Memory B cell (primary cell): Measurements from ENCODE around the gene AAK1.
"Not testable (repeated sequence)": the region's sequence is repeated elsewhere in the genome, so short reads cannot be mapped to it uniquely, and the experiment has no call there.

Experiments used
- ATAC-seq: fragments of 150-1000 bp; cut with Tn5 transposase; 2 replicates; pipeline ENCODE4 v1.10.0; 2021; ENCODE audit warnings: low read depth, mild to moderate bottlenecking, moderate library complexity
- DNase-seq, 2 donors: peaks; one replicate each; pipeline ENCODE4 v3.0.0; 2022; ENCODE audit warnings: low spot score in 2 of 2
- H3K27ac Mint-ChIP-seq: one replicate; pipeline ENCODE4 v1.8.0; 2022; ENCODE audit warnings: mild to moderate bottlenecking, moderate library complexity, mixed read lengths
- H3K27me3 Mint-ChIP-seq: one replicate; pipeline ENCODE4 v1.8.0; 2022; ENCODE audit warnings: mixed read lengths
- H3K36me3 Mint-ChIP-seq: one replicate; pipeline ENCODE4 v1.8.0; 2022; ENCODE audit warnings: mild to moderate bottlenecking, mixed read lengths
- H3K4me1 Mint-ChIP-seq: one replicate; pipeline ENCODE4 v1.8.0; 2022; ENCODE audit warnings: mixed read lengths
- H3K4me3 Mint-ChIP-seq: one replicate; pipeline ENCODE4 v1.8.0; 2022; ENCODE audit warnings: mild to moderate bottlenecking, moderate library complexity, mixed read lengths
- H3K9me3 Mint-ChIP-seq: one replicate; pipeline ENCODE4 v1.8.0; 2022; ENCODE audit warnings: mixed read lengths

AAK1 gene

DNA sequence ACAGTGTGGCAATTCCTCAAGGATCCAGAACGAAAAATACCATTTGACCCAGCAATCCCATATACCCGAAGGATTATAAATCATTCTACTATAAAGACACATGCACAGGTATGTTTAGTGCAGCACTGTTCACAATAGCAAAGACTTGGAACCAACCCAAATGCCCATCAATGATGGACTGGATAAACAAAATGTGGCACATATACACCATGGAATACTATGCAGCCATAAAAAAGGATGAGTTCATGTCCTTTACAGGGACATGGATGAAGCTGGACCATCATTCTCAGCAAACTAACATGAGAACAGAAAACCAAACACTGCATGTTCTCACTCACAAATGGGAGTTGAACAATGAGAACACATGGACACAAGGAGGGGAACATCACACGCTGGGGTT, 29.6 kb upstream of the AAK1 start:
- not testable (repeated sequence) for H3K36me3 Mint-ChIP-seq, DNase-seq, H3K4me3 Mint-ChIP-seq, ATAC-seq, H3K9me3 Mint-ChIP-seq, H3K27ac Mint-ChIP-seq, H3K4me1 Mint-ChIP-seq, H3K27me3 Mint-ChIP-seq

DNA sequence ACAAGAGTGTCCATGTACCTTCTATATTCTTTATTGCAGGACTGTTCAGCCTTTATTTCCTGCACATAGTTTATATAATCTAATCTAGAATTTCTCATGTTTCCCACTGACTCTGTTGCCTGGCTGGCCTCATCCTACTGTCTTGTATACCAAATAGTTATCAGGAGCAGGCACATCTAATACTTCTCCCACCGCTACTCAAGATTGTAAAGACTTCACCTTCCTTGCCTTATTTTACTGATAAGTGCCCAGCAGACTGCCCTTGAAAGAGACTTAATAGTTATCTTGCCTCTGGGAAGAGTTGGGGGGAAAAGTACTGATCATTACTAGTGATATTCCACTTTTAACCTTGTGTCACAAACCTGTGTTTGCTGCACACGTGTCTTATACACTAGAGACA, 26.1 kb upstream of the AAK1 start:
- peaks cover 2% of the 10 kb centered on the region for H3K36me3 Mint-ChIP-seq
- peaks cover 13% of the 10 kb centered on the region for H3K27me3 Mint-ChIP-seq
- H3K27ac Mint-ChIP-seq, result no peak overlapping the region
- no peaks in the 10 kb centered on the region for H3K4me1 Mint-ChIP-seq
- H3K4me3 Mint-ChIP-seq, result no peak overlapping the region
- DNase-seq, result no peak
- peaks cover 3% of the 10 kb centered on the region for H3K9me3 Mint-ChIP-seq
- ATAC-seq, result no peak

DNA sequence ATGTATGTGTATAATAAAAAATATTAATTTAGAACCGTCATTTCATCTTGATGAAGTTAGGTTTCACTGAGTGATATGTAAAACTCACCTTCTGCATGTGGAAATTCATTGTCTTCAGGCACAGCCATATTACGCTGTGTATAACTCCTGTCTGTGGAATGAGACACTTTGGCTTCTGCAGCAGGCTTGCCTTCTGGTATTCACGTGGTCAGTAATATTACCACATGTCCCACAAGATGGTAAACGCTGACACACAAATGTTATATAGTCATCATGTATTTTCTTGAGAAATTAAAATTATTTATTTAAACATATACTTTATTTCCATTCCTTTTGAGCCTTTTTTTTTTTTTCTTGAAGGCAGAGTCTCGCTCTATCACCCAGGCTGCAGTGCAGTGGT, 25.1 kb upstream of the AAK1 start:
- Mint-ChIP-seq H3K27me3 (peaks cover 17% of the 10 kb centered on the region), H3K9me3 (peaks cover 6% of the 10 kb centered on the region), H3K36me3 (peaks cover 5% of the 10 kb centered on the region), H3K4me3 (no peak overlapping the region), H3K4me1 (no peaks in the 10 kb centered on the region), H3K27ac (no peak overlapping the region)
- no peak for DNase-seq
- no peak for ATAC-seq

DNA sequence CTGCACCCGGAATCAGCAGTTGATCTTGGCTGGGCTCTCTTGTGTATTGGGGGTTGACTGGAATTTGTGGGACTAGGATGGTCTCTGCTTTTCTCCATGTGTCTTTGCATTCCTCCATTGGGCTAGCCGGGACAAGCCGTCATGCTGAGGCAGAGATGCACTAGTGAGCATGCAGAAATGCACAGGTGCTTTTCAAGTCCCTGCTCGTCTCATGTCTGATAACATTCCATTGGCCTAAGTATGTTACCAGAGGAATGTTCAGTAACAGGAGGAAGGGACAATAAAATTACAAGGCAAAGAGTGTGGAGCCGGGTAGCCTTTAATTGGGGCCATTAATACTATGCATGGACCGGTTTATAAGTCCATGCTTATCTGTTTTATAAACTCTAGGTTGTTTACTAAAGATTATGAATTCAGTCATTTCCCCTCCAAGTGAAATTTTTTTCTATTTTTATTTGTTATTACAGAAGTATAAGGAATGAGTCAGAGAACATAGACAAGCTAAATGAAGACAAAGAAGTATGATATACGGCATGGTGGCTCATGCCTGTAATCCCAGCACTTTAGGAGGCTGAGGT, 24.4 kb upstream of the AAK1 start:
- ATAC-seq (no peak), DNase-seq (no peak)
- H3K36me3 Mint-ChIP-seq, result peaks cover 5% of the 10 kb centered on the region
- no peaks in the 10 kb centered on the region for H3K4me1 Mint-ChIP-seq
- no peak overlapping the region for H3K4me3 Mint-ChIP-seq
- H3K9me3 Mint-ChIP-seq, result peaks cover 9% of the 10 kb centered on the region
- H3K27me3 Mint-ChIP-seq, result peaks cover 20% of the 10 kb centered on the region
- no peak overlapping the region for H3K27ac Mint-ChIP-seq

DNA sequence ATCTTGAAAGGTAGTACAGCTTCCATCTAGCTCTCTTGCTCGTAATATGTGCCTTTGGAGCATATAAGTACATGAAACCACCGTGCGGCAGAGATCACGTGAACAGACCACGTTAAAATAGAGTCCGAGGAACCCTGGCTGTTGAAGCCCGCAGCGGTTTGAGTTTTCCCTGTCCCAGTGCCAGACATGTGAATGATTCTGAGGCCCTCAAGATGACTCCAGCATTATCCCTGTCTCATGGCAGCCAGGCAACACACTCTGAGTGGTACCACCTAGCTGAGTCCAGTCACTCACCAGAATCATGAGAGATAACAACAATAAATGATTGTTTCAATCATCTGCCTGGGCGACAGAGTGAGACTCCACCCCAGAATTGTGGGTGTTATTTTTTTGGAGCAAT, 21.6 kb upstream of the AAK1 start:
- peaks cover 4% of the 10 kb centered on the region for H3K36me3 Mint-ChIP-seq
- peaks cover 24% of the 10 kb centered on the region for H3K27me3 Mint-ChIP-seq
- ATAC-seq, result no peak
- no peak for DNase-seq
- no peaks in the 10 kb centered on the region for H3K4me1 Mint-ChIP-seq
- H3K4me3 Mint-ChIP-seq, result no peak overlapping the region
- peaks cover 7% of the 10 kb centered on the region for H3K9me3 Mint-ChIP-seq
- no peak overlapping the region for H3K27ac Mint-ChIP-seq

DNA sequence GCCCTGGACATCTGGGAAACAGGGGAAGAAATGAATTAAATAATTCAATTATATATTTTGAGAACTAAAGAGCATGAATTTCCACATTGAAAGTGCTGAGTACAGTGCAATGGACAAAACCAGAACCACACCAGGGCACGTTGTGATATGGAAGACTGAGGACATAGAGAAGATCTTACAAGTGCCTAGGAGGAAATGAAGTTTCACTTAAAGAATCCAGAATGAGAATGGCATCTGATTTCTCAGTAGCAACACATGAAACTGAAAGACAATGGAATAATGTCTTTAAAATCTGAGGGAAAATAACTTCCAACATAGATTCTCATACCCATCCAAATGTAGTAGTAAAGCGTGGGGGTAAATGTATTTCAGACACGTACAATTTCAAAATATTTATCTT, 20.3 kb upstream of the AAK1 start:
- peaks cover 26% of the 10 kb centered on the region for H3K27me3 Mint-ChIP-seq
- no peak overlapping the region for H3K4me3 Mint-ChIP-seq
- no peak for ATAC-seq
- H3K27ac Mint-ChIP-seq, result no peak overlapping the region
- peaks cover 7% of the 10 kb centered on the region for H3K9me3 Mint-ChIP-seq
- peaks cover 4% of the 10 kb centered on the region for H3K36me3 Mint-ChIP-seq
- no peak for DNase-seq
- H3K4me1 Mint-ChIP-seq, result no peaks in the 10 kb centered on the region

DNA sequence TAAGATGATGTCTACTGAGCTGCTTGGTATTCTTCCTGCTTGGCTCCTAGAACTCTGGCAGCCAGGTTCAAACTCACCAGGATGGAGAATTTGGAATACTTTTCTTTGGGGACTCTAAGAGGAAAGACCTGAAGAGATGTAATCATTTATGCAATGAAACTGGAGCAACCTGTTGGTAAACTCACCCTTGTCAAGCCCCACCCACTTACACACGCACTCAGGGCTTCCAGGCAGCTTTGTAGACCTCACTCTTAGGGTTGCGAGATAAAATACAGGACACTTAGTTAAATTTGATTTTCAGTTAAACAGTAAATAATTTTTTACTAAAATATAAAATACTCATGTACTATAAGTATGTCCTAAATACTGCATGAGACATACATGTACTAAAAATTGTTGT, 19.0 kb upstream of the AAK1 start:
- H3K27ac Mint-ChIP-seq, result not testable (repeated sequence)
- H3K27me3 Mint-ChIP-seq, result peaks cover 22% of the 10 kb centered on the region

DNA sequence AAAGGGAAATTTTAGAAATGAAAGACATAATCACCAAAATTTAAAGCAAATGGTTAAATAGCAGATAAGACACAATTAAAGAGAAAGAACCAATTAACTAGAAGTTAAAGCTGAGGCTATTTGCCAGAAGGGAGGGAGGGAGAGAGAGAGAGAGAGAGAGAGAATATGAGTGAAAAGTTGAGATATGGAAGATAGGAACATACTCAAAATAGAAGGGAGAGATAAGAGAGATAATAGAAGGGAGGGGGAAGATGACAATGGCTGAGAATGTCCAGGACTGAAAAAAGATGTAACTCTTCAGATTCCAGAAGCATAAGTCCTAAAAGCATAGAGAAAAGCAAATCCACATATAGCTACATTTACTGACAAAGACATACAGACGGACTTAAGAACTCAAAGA, 17.1 kb upstream of the AAK1 start:
- ATAC-seq (no peak), DNase-seq (no peak)
- peaks cover 4% of the 10 kb centered on the region for H3K36me3 Mint-ChIP-seq
- H3K27me3 Mint-ChIP-seq, result peaks cover 23% of the 10 kb centered on the region
- H3K4me1 Mint-ChIP-seq, result no peaks in the 10 kb centered on the region
- H3K9me3 Mint-ChIP-seq, result peaks cover 7% of the 10 kb centered on the region
- H3K4me3 Mint-ChIP-seq, result no peak overlapping the region
- H3K27ac Mint-ChIP-seq, result no peak overlapping the region

More for the DNA sequence above, 19.0 kb upstream of the AAK1 start:
- H3K9me3 Mint-ChIP-seq, ATAC-seq, H3K4me1 Mint-ChIP-seq, DNase-seq, H3K4me3 Mint-ChIP-seq, H3K36me3 Mint-ChIP-seq: not testable (repeated sequence)

DNA sequence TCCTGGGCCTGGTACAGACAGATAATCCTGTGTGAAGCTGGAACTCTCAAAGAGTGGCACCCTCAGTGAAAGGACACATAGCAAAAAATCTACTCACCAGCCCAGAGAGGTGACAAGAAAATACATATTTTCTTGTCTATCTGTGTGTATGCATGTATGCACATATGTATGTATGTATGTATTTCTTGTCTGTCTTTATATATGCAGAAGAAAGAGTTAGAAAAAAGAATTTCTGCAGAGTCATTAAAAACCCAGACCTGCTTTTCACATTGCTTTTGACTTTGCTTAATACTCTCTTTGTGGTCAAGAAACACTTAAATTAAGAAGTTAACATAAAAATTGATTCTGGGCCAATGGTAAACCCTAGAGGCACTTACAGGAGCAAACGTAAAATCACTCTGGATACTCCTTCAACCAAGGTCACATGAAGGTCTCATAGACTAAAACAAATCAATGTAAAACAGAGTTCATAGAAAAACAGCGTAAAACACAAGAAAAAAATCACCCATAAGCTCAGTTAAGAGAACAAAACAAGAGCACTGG, 16.5 kb upstream of the AAK1 start:
- DNase-seq, result no peak
- Mint-ChIP-seq H3K27me3 (peaks cover 27% of the 10 kb centered on the region), H3K9me3 (peaks cover 7% of the 10 kb centered on the region), H3K4me3 (no peak overlapping the region), H3K36me3 (peaks cover 4% of the 10 kb centered on the region), H3K27ac (no peak overlapping the region), H3K4me1 (no peaks in the 10 kb centered on the region)
- ATAC-seq, result no peak

DNA sequence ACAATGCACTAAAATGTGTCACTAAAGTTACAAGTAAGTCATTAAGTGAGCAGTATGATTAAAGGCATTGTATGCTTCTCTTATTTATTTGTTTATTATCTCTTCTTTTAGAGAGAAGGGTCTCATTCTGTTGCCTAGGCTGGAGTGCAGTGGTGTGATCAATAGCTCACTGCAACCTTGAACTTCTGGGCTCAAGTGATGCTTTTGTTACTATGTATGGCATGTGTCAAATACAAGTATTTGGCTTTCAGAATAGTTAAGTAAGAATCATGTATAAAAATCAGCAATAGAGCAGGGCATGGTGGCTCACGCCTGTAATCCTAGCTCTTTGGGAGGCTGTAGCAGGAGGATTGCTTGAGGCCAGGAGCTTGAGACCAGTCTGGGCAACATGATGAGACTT, 15.8 kb upstream of the AAK1 start:
- peaks cover 4% of the 10 kb centered on the region for H3K36me3 Mint-ChIP-seq
- ATAC-seq (no peak), DNase-seq (no peak)
- H3K9me3 Mint-ChIP-seq, result peaks cover 7% of the 10 kb centered on the region
- H3K4me1 Mint-ChIP-seq, result no peaks in the 10 kb centered on the region
- no peak overlapping the region for H3K4me3 Mint-ChIP-seq
- no peak overlapping the region for H3K27ac Mint-ChIP-seq
- peaks cover 30% of the 10 kb centered on the region for H3K27me3 Mint-ChIP-seq

DNA sequence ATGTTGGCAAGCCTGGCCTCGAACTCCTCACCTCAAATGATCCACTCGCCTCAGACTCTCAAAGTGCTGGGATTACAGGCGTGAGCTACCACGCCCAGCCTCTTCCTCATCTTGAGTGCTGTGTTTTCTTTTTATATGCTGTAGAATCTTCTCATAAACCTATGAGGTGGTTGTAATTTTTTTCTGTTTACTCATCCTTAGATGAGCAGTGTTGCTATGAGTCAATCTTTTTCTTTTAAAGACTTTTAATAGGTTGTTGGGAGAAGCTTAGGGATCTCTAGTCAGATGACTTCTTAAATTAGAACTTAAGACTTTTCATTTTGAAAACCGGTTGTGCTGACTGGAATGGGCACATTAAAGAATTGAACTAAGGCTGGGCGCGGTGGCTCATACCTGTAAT, 8.7 kb upstream of the AAK1 start:
- H3K27me3 Mint-ChIP-seq, result peaks cover 36% of the 10 kb centered on the region
- ATAC-seq (no peak), DNase-seq (no peak)
- no peaks in the 10 kb centered on the region for H3K9me3 Mint-ChIP-seq
- no peak overlapping the region for H3K4me3 Mint-ChIP-seq
- peaks cover 4% of the 10 kb centered on the region for H3K4me1 Mint-ChIP-seq
- no peaks in the 10 kb centered on the region for H3K36me3 Mint-ChIP-seq
- no peak overlapping the region for H3K27ac Mint-ChIP-seq

DNA sequence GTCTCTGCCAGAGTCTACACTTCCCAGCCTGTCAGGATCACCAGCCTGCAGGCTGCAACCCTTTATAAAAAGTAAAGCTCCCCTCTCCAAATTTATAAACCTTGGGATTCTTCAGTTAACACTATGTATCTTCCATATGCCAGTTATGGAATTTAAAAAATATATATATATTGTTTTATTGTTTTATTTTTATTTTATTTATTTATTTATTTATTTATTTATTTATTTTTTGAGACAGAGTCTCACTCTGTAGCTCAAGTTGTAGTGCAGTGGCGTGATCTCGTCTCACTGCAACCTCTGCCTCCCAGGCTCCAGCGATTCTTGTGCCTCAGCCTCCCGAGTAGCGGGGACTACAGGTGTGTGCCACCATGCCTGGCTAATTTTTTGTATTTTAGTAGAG, 3.7 kb upstream of the AAK1 start:
- H3K4me1 Mint-ChIP-seq, result peaks cover 14% of the 10 kb centered on the region
- not testable (repeated sequence) for DNase-seq, H3K27ac Mint-ChIP-seq, H3K36me3 Mint-ChIP-seq, H3K9me3 Mint-ChIP-seq, H3K4me3 Mint-ChIP-seq, ATAC-seq
- peaks cover 24% of the 10 kb centered on the region for H3K27me3 Mint-ChIP-seq

DNA sequence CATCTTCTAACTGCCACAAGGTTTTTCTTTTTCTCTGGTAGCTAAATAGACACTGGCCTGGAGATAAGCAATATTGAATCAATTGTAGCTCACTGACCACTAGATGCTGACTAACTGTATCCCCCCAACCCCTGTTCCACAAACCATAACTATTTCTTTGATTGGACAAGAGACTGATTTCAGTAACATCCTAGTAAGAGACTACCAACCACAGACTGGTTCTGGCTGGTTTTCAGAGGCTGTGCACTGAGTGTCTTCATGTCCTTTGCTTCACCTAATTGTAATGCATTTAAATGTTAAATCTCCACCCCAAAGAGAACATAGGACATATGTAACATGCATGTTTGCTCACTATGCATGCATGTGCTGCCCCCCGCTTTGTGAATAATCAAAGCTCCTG, 3.2 kb upstream of the AAK1 start:
- H3K27ac Mint-ChIP-seq, result no peak overlapping the region
- peaks cover 22% of the 10 kb centered on the region for H3K27me3 Mint-ChIP-seq
- H3K4me3 Mint-ChIP-seq, result no peak overlapping the region
- H3K4me1 Mint-ChIP-seq, result peaks cover 14% of the 10 kb centered on the region
- H3K36me3 Mint-ChIP-seq, result no peaks in the 10 kb centered on the region
- DNase-seq (no peak), ATAC-seq (no peak)
- no peaks in the 10 kb centered on the region for H3K9me3 Mint-ChIP-seq

DNA sequence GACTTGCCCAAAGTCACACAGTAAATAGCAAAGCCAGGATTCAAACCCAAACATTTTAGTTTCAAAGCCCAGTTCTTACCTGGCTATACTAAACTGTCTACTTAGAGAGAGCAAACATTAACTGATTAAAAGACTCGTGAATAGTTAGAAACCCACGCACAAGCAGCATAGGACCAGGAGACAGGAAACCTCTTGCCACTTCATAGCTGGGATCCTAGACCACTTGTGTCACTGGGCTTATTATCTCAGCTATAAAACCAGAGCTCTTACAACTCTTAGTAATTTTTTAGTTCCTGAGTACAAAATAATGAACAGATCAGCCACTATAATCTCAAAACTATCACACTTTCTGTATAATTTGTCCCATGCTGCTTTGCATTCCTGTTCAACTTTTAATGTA, 2.4 kb upstream of the AAK1 start:
- no peak overlapping the region for H3K27ac Mint-ChIP-seq
- H3K4me1 Mint-ChIP-seq, result peaks cover 14% of the 10 kb centered on the region

DNA sequence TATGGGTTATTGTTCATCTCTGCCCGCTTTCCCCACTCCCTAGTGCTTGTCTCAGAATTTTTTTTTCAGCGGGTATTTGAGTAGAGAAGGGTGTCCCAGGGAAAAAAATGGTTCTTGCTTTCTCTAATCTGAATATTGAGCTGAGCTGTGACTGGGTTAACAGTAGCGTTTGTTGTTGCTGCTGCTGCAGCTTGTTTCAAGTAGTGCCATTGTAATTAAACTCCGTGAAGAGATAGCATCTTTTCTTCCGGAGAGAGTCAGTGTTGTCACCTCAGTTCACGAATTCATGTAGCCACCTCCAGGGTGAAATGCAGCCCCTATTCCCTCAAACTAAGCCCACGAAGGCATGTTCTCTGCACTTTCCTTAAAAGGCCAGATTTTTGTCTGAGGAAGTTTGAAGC, 1.5 kb upstream of the AAK1 start:
- Mint-ChIP-seq H3K27ac (no peak overlapping the region), H3K4me3 (peak overlapping the region; percentile 94), H3K4me1 (peaks cover 14% of the 10 kb centered on the region), H3K27me3 (peaks cover 29% of the 10 kb centered on the region), H3K9me3 (no peaks in the 10 kb centered on the region), H3K36me3 (no peaks in the 10 kb centered on the region)
- ATAC-seq (no peak), DNase-seq (no peak)

More for the DNA sequence above, 2.4 kb upstream of the AAK1 start:
- no peak for DNase-seq
- H3K9me3 Mint-ChIP-seq, result no peaks in the 10 kb centered on the region
- H3K36me3 Mint-ChIP-seq, result no peaks in the 10 kb centered on the region
- no peak overlapping the region for H3K4me3 Mint-ChIP-seq
- H3K27me3 Mint-ChIP-seq, result peaks cover 22% of the 10 kb centered on the region
- no peak for ATAC-seq
